NCI-H2227 treated with DMSO at 0.1 percent for 48 hours (cell line): ENCODE data around the gene SPIRE2.
"Not testable (repeated sequence)": the region's sequence is repeated elsewhere in the genome, so short reads cannot be mapped to it uniquely, and the experiment has no call there.

Experiments
- DNase-seq: peaks from one replicate; lab custom pipeline; 2025; lab: John Stamatoyannopoulos, UW

SPIRE2 gene

GRCh38 chr16:89808475-89808874 lies 19.8 kb upstream of the SPIRE2 start:
- DNase-seq = no peak

- no peak for DNase-seq
Observed at GRCh38 chr16:89811321-89811720, 17.0 kb upstream of the SPIRE2 start.

- DNase-seq = no peak
Observed at GRCh38 chr16:89815639-89816348, 12.5 kb upstream of the SPIRE2 start.

GRCh38 chr16:89818851-89819403 lies 9.3 kb upstream of the SPIRE2 start:
- not testable (repeated sequence) for DNase-seq

- DNase-seq = not testable (repeated sequence)
Observed at GRCh38 chr16:89819448-89819847, 8.8 kb upstream of the SPIRE2 start.

- no peak for DNase-seq
Observed at GRCh38 chr16:89821438-89822187, 6.7 kb upstream of the SPIRE2 start.

GRCh38 chr16:89822188-89823086 lies 5.8 kb upstream of the SPIRE2 start:
- DNase-seq = no peak

- DNase-seq = peak; percentile 6
Observed at GRCh38 chr16:89823087-89823823, 5.0 kb upstream of the SPIRE2 start.

- not testable (repeated sequence) for DNase-seq
Observed at GRCh38 chr16:89823824-89824148, 4.5 kb upstream of the SPIRE2 start.

GRCh38 chr16:89826531-89827382 lies 1.5 kb upstream of the SPIRE2 start:
- no peak for DNase-seq

GRCh38 chr16:89827383-89828198 lies 684 bp upstream of the SPIRE2 start:
- DNase-seq = no peak

GRCh38 chr16:89828870-89829629 lies 775 bp downstream of the SPIRE2 start:
- DNase-seq = peak; percentile 23

GRCh38 chr16:89829630-89830437 lies 1.6 kb downstream of the SPIRE2 start:
- no peak for DNase-seq

- DNase-seq = no peak
Observed at GRCh38 chr16:89831810-89832328, 3.6 kb downstream of the SPIRE2 start.

- not testable (repeated sequence) for DNase-seq
Observed at GRCh38 chr16:89833664-89834363, 5.5 kb downstream of the SPIRE2 start.

- DNase-seq = not testable (repeated sequence)
Observed at GRCh38 chr16:89834813-89835363, 6.6 kb downstream of the SPIRE2 start.

GRCh38 chr16:89836484-89836883 lies 8.2 kb downstream of the SPIRE2 start:
- DNase-seq = not testable (repeated sequence)
